GM12892 (cell line): Measurements from ENCODE around the gene SLC9C2.
"Not testable (repeated sequence)": the region's sequence is repeated elsewhere in the genome, so short reads cannot be mapped to it uniquely, and the experiment has no call there.

Experiments
- POLR2A ChIP-seq: IDR thresholded peaks from 2 replicates; pipeline ENCODE4 v1.6.1; 2011; ENCODE audit warnings: low read depth, low read length, control low read depth
- POLR2AphosphoS5 ChIP-seq: IDR thresholded peaks from 2 replicates; pipeline ENCODE4 v1.6.1; 2011; ENCODE audit warnings: low read depth, low read length, control low read depth
- TAF1 ChIP-seq: IDR thresholded peaks from 2 replicates; pipeline ENCODE4 v1.6.1; 2011; ENCODE audit warnings: low read depth, mild to moderate bottlenecking, control low read depth, low read length, borderline replicate concordance

DNA sequence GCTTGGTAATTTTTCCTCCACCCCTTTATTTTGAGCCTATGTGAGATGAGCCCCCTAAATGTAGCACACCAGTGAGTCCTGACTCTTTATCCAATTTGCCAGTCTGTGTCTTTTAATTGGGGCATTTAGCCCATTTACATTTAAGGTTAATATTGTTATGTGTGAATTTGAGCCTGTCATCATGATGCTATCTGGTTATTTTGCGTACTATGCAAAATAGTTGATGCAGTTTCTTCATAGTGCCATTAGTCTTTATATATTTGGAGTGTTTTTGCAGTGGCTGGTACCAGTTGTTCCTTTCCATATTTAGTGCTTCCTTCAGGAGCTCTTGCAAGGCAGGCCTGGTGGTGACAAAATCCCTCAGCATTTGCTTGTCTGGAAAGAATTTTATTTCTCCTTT, 88.4 kb downstream of the SLC9C2 start:
- not testable (repeated sequence) for TF ChIP-seq TAF1, POLR2A, POLR2AphosphoS5
